Esophagus squamous epithelium (tissue), 5 donors: ENCODE data around the gene E2F2. TPM values are rescaled to one million over a fixed set of nuclear protein-coding genes. Genes with fewer than 3 reads are reported as not detected.

Source experiments
- DNase-seq: peaks from one replicate; lab custom pipeline; 2025; lab: John Stamatoyannopoulos, UW
- H3K27ac ChIP-seq, 4 donors: fragments of 200-600 bp; sonication (generic); one replicate each; pipeline ENCODE4 v1.5.1; 2016 to 2019; ENCODE audit warnings: mild to moderate bottlenecking in 1 of 4
- H3K27me3 ChIP-seq, 4 donors: fragments of 200-600 bp; sonication (generic); 1 replicate in 3 of 4; 2 replicates in 1 of 4; pipeline versions ENCODE4 v1.5.1 to v1.6.0; 2017 to 2021; ENCODE audit warnings: antibody characterized with exemption in 1 of 4
- H3K36me3 ChIP-seq, 3 donors: fragments of 200-600 bp; sonication (generic); one replicate each; pipeline ENCODE4 v1.5.1; 2016 to 2019
- H3K4me1 ChIP-seq, 3 donors: fragments of 200-600 bp; sonication (generic); one replicate each; pipeline ENCODE4 v1.5.1; 2017 to 2019
- H3K4me3 ChIP-seq, 4 donors: fragments of 200-600 bp; sonication (generic); 1 replicate in 3 of 4; 2 replicates in 1 of 4; pipeline ENCODE4 v1.5.1; 2016 to 2019; ENCODE audit warnings: mild to moderate bottlenecking in 2 of 4, moderate library complexity in 1 of 4
- H3K9me3 ChIP-seq, 3 donors: fragments of 200-600 bp; sonication (generic); one replicate each; pipeline ENCODE4 v1.5.1; 2016 to 2019
- CTCF ChIP-seq, 6 experiments: fragments of 450-650 bp in 4 of 6; fragments of 200-600 bp in 2 of 6; sonication (generic) in 2 of 6; IDR thresholded peaks; one replicate each; pipeline ENCODE4 v1.5.1; 2016 to 2019; ENCODE audit warnings: antibody characterized with exemption in 6 of 6, mild to moderate bottlenecking in 4 of 6, moderate library complexity in 4 of 6
- POLR2A ChIP-seq, 4 donors: fragments of 450-650 bp; IDR thresholded peaks; one replicate each; pipeline ENCODE4 v1.6.1; 2017; ENCODE audit warnings: antibody characterized with exemption in 4 of 4, mild to moderate bottlenecking in 4 of 4, moderate library complexity in 3 of 4
- WGBS, 2 donors: methylation state at CpG; one replicate each; pipeline ENCODE4 v1.1.5; 2018; 5-methylcytosine and 5-hydroxymethylcytosine counted together
- intact Hi-C: fragments of 100-400 bp; cut with DNase I; formaldehyde crosslinking; loops from one replicate; pipeline ENCODE4 v1.15.0; 2022
- total RNA-seq, 4 donors: library from RNA; depleted of rRNA; stranded (reverse); fragments of >200 nt; gene quantifications; one replicate each; pipeline ENCODE4 v1.1.0, GENCODE V29; 2016
- donor health status: DM: yes; HTN: yes; CAD: no.

Gene E2F2
- total RNA-seq, 4 donors from 2014 or later, result 10.1 to 16.9 (median 11.8) TPM

- intact Hi-C loops, result no loop called here
- peak; percentile 82 for DNase-seq
- no peaks in the 10 kb centered on the region for H3K27me3 ChIP-seq
- H3K36me3 ChIP-seq, result no peaks in the 10 kb centered on the region
- peak within 1 kb of the TSS; percentile 88 to 93 (median 92) for H3K27ac ChIP-seq
- no peak for TF ChIP-seq CTCF (IDR thresholded peaks at IDR 0.05)
- TF ChIP-seq POLR2A (IDR thresholded peaks at IDR 0.05), result peak in 3 of 4 donors; percentile 74 to 96 (median 96)
- no peaks in the 10 kb centered on the region for H3K9me3 ChIP-seq
- peak within 1 kb of the TSS; percentile 63 to 82 (median 74) for H3K4me3 ChIP-seq
- H3K4me1 ChIP-seq, result peaks cover 28 to 92% (median 67%) of the 10 kb centered on the region in 3 donors
- WGBS, 2 donors, result 0% methylated on average over 11 to 24 of the region's 57 CpGs
These were observed 28.3 kb upstream of the E2F2 start, which contains the start of gene ID3 for GRCh38 chr1:23559136-23559984. Gene ID3 (minus strand): TSS chr1:23559501. CDS start chr1:23559426, 75 bp downstream.

DNA sequence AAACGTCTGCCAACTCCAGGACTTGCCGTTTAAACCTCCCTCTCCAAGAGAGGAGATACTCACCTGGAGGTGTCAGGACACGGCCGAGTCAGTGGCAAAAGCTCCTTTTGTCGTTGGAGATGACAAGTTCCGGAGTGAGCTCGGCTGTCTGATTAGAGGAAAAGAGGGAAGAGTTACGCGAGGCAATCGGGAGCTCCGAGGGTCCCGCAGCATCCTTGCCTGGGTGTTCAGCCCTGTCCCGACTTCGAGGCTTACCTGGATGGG lies 27.8 kb upstream of the E2F2 start:
- intact Hi-C loops, result no loop called here
- Histone ChIP-seq H3K4me1 (peaks cover 32 to 92% (median 70%) of the 10 kb centered on the region in 3 donors), H3K4me3 (peak overlapping the region; percentile 63 to 82 (median 74)), H3K9me3 (no peaks in the 10 kb centered on the region), H3K27me3 (no peaks in the 10 kb centered on the region), H3K36me3 (no peaks in the 10 kb centered on the region), H3K27ac (peak overlapping the region; percentile 88 to 93 (median 92))
- DNase-seq, result no peak
- no peak for TF ChIP-seq CTCF (IDR thresholded peaks at IDR 0.05)
- no peak for TF ChIP-seq POLR2A (IDR thresholded peaks at IDR 0.05)
- 0 to 4% methylated on average over 10 to 12 of the region's 14 CpGs for WGBS, 2 donors

DNA sequence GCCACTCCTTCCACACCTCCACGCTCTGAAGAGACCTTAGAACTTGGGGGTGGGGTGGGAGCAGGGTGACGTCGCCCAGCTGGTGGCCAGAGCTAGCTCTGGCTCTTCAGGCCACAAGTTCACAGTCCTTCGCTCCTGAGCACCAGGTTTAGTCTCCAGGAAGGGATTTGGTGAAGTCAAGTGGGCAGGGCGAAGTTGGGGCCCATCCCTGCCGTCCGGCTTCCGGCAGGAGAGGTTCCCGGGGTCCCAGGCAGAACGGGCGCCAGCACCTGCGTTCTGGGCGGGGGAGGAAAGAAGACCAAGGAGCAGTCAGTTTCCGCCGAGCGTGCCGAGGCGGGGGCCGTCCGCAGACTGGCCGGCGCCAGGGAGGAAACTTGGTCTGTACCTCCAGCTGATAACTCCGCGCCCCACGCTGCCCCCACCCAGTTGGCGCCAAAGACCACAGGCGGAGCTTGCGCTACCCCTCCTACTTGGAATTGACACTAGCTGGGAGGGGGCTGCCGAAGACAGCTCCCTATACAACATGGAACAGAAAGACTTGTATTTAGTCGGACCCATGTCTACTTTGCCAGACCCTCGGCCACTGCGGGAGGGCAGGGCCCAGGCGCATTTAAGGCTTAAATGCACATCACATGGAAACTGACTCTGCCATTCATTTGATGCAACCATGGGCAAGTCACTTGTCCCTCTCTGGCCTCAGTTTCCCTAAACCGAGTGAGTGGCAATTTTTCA lies 27.3 kb upstream of the E2F2 start:
- Histone ChIP-seq H3K4me3 (peak overlapping the region; percentile 63 to 82 (median 74)), H3K4me1 (peaks cover 32 to 92% (median 69%) of the 10 kb centered on the region in 3 donors), H3K36me3 (no peaks in the 10 kb centered on the region), H3K27me3 (no peaks in the 10 kb centered on the region), H3K27ac (peak overlapping the region; percentile 88 to 93 (median 92)), H3K9me3 (no peaks in the 10 kb centered on the region)
- 1 to 20% methylated on average over 4 to 20 of the region's 34 CpGs for WGBS, 2 donors
- DNase-seq, result no peak
- no peak for TF ChIP-seq CTCF (IDR thresholded peaks at IDR 0.05)
- TF ChIP-seq POLR2A (IDR thresholded peaks at IDR 0.05), result no peak
- intact Hi-C loops, result no loop called here

DNA sequence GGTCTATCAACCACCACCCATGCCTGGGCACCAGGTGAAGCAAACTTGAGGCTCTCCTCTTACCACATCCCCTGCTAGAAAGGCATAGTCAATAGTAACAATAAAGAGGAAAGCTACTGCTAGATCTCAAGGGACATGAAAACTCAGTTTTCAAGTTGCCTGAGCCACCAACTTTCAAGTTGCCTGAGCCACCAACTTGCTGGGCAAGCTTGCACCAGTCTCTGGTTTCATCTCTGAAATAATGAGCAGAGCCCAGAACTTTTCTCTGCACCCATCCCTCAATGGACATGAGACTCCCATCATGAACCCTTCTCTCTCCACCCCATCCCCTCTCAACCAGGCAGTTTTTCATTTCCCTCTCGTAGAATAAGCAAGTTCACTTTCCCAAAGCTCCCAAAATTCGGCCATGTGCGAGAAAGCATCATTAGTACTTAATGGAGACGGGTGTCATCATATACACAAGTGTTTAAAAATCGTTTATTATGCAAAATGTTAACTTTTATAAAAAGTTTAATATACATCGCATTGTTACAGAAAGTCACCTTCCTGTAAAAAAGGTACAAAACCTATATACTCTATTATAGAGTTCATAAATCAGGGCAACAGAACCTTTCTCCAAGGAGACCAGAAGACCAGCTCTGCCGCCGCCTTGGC lies 26.6 kb upstream of the E2F2 start:
- intact Hi-C loops, result no loop called here

More for the DNA sequence above, 26.6 kb upstream of the E2F2 start:
- Histone ChIP-seq H3K4me3 (peak overlapping the region; percentile 63 to 82 (median 74)), H3K4me1 (peaks cover 32 to 86% (median 63%) of the 10 kb centered on the region in 3 donors), H3K27me3 (no peaks in the 10 kb centered on the region), H3K9me3 (no peaks in the 10 kb centered on the region), H3K27ac (peak overlapping the region; percentile 88 to 93 (median 92)), H3K36me3 (no peaks in the 10 kb centered on the region)
- DNase-seq, result no peak
- WGBS, 2 donors, result 41 to 45% methylated on average over 8 of the region's 8 CpGs
- TF ChIP-seq POLR2A (IDR thresholded peaks at IDR 0.05) (no peak), CTCF (IDR thresholded peaks at IDR 0.05) (no peak)
